Measurements from ENCODE around the gene PRR16.

GRCh38 chr5:120717381-120717780, 253.3 kb downstream of the PRR16 start:
- TF ChIP-seq POLR2A (IDR thresholded peaks at IDR 0.05; ENCODE audit: extremely low read depth, insufficient read length) (no peak), MAX (IDR thresholded peaks at IDR 0.05; ENCODE audit: low read depth, low read length) (no peak)
